Smooth muscle cell (in vitro differentiated cells): Measurements from ENCODE around the gene CARS2. TPM values are rescaled to one million over a fixed set of nuclear protein-coding genes. Genes with fewer than 3 reads are reported as not detected.
"Not testable (repeated sequence)": the region's sequence is repeated elsewhere in the genome, so short reads cannot be mapped to it uniquely, and the experiment has no call there.

Source experiments
- DNase-seq: peaks from one replicate; lab custom pipeline; 2025; ENCODE audit not compliant: unreplicated experiment; lab: John Stamatoyannopoulos, UW
- H2AFZ ChIP-seq: fragments of 200-600 bp; sonication (generic); 2 replicates; pipeline ENCODE4 v1.6.0; 2016; ENCODE audit warnings: antibody characterized with exemption, low read depth, mild to moderate bottlenecking
- H3F3A ChIP-seq: fragments of 200-600 bp; sonication (generic); 2 replicates; pipeline ENCODE4 v1.6.0; 2017; ENCODE audit warnings: antibody characterized with exemption, low read depth
- H3K27ac ChIP-seq: fragments of 200-600 bp; sonication (generic); 2 replicates; pipeline ENCODE4 v1.5.1; 2016; ENCODE audit warnings: low read depth, mild to moderate bottlenecking
- H3K27me3 ChIP-seq: fragments of 200-600 bp; sonication (generic); 2 replicates; pipeline ENCODE4 v1.6.1; 2016; ENCODE audit warnings: low read depth, mild to moderate bottlenecking
- H3K36me3 ChIP-seq: fragments of 200-600 bp; sonication (generic); 2 replicates; pipeline ENCODE4 v1.5.1; 2016; ENCODE audit warnings: low read depth
- H3K4me1 ChIP-seq: fragments of 200-600 bp; sonication (generic); 2 replicates; pipeline ENCODE4 v1.5.1; 2016; ENCODE audit warnings: low read depth
- H3K4me2 ChIP-seq: fragments of 200-600 bp; sonication (generic); 2 replicates; pipeline ENCODE4 v1.6.0; 2016; ENCODE audit warnings: mild to moderate bottlenecking
- H3K4me3 ChIP-seq: fragments of 200-600 bp; sonication (generic); 2 replicates; pipeline ENCODE4 v1.5.1; 2016; ENCODE audit warnings: mild to moderate bottlenecking
- H3K79me2 ChIP-seq: fragments of 200-600 bp; sonication (generic); 2 replicates; pipeline ENCODE4 v1.6.0; 2016; ENCODE audit warnings: low read depth, mild to moderate bottlenecking
- H3K9ac ChIP-seq: fragments of 200-600 bp; sonication (generic); 2 replicates; pipeline ENCODE4 v1.6.0; 2016; ENCODE audit warnings: low read depth
- H3K9me3 ChIP-seq: fragments of 200-600 bp; sonication (generic); replicated peaks from 2 replicates; pipeline ENCODE4 v1.5.1; 2016; ENCODE audit warnings: low read depth
- H4K20me1 ChIP-seq: fragments of 200-600 bp; sonication (generic); 2 replicates; pipeline ENCODE4 v1.6.0; 2016; ENCODE audit warnings: low read depth
- WGBS: methylation state at CpG from one replicate; pipeline ENCODE4 v1.1.7; 2016; ENCODE audit warnings: low lambda C conversion rate; 5-methylcytosine and 5-hydroxymethylcytosine counted together
- polyA plus RNA-seq: library from polyadenylated mRNA; unstranded; fragments of >200 nt; fragmentation: Nextera tagmentation; extraction: Ambion mirVana; gene quantifications from 2 replicates; pipeline ENCODE4 v1.2.1, GENCODE V29; 2016
- total RNA-seq: library from RNA; depleted of rRNA; stranded (reverse); fragments of >200 nt; gene quantifications from 2 replicates; pipeline ENCODE4 v1.2.3, GENCODE V29; 2014
- TF ChIP-seq, protein P1 (sequence below): fragments of 200-600 bp; sonication (generic); IDR thresholded peaks from 2 replicates; pipeline ENCODE4 v1.5.1; 2017; ENCODE audit warnings: borderline replicate concordance, mild to moderate bottlenecking, antibody characterized with exemption; ENCODE audit not compliant: insufficient read depth, poor library complexity, severe bottlenecking

The CARS2 gene
- total and polyA plus RNA-seq, 2 experiments from 2014 or later: 37.5 to 71.7 TPM

DNA sequence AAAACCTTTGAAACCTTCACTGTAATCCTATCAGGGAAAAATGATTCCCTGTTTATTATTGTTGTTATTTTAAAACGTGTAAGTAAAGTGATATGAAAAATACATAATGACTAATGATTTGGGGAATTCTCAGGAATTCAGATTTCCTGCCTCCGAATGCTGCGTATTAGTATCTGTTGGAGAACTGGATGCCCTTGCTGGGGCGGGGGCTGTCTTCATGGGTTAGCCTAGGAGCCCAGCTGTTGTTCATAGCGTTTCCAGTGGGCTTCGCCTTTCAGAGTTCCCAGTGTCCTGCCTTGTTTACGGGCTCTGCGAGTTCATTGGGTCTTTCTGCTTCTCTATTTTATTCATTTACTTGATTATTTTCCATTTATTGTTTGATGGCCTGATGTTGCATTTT lies 72.1 kb downstream of the CARS2 start:
- DNase-seq: no peak
- Histone ChIP-seq H3K4me2 (no peak overlapping the region), H3K79me2 (peaks cover 51% of the 10 kb centered on the region), H3F3A (peaks cover 13% of the 10 kb centered on the region), H3K27ac (no peak overlapping the region), H3K27me3 (no peaks in the 10 kb centered on the region), H4K20me1 (peaks cover 97% of the 10 kb centered on the region), H2AFZ (no peak overlapping the region), H3K9me3 (no peaks in the 10 kb centered on the region), H3K36me3 (no peaks in the 10 kb centered on the region), H3K4me1 (no peaks in the 10 kb centered on the region), H3K9ac (no peak overlapping the region), H3K4me3 (no peak overlapping the region)
- 95% methylated on average over 8 of the region's 8 CpGs for WGBS
- TF ChIP-seq, protein P1, sequence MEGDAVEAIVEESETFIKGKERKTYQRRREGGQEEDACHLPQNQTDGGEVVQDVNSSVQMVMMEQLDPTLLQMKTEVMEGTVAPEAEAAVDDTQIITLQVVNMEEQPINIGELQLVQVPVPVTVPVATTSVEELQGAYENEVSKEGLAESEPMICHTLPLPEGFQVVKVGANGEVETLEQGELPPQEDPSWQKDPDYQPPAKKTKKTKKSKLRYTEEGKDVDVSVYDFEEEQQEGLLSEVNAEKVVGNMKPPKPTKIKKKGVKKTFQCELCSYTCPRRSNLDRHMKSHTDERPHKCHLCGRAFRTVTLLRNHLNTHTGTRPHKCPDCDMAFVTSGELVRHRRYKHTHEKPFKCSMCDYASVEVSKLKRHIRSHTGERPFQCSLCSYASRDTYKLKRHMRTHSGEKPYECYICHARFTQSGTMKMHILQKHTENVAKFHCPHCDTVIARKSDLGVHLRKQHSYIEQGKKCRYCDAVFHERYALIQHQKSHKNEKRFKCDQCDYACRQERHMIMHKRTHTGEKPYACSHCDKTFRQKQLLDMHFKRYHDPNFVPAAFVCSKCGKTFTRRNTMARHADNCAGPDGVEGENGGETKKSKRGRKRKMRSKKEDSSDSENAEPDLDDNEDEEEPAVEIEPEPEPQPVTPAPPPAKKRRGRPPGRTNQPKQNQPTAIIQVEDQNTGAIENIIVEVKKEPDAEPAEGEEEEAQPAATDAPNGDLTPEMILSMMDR: no peak

DNA sequence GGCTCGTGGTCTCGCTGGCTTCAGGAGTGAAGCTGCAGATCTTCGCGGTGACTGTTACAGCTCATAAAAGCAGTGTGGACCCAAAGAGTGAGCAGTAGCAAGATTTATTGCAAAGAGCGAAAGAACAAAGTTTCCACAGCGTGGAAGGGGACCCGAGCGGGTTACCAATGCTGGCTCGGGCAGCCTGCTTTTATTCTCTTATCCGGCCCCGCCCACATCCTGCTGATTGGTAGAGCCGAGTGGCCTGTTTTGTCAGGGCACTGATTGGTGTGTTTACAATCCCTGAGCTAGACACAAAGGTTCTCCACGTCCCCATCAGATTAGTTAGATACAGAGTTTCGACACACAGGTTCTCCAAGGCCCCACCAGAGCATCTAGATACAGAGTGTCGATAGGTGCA lies 73.7 kb downstream of the CARS2 start:
- DNase-seq, H3K27me3 ChIP-seq, H3K27ac ChIP-seq, H3K9ac ChIP-seq, H3K9me3 ChIP-seq, H2AFZ ChIP-seq, H3K36me3 ChIP-seq, H3K4me2 ChIP-seq, H3K4me1 ChIP-seq, H3K4me3 ChIP-seq: not testable (repeated sequence)
- 96% methylated on average over 15 of the region's 15 CpGs for WGBS
- Histone ChIP-seq H3K79me2 (peaks cover 51% of the 10 kb centered on the region), H4K20me1 (peaks cover 97% of the 10 kb centered on the region), H3F3A (peaks cover 20% of the 10 kb centered on the region)

GRCh38 chr13:110630566-110631119 lies 75.3 kb downstream of the CARS2 start:
- no peaks in the 10 kb centered on the region for H3K9me3 ChIP-seq
- no peak overlapping the region for H3K4me3 ChIP-seq
- no peaks in the 10 kb centered on the region for H3K4me1 ChIP-seq
- TF ChIP-seq, protein P1: no peak
- peaks cover 20% of the 10 kb centered on the region for H3F3A ChIP-seq
- no peak for DNase-seq
- WGBS: 93% methylated on average over 10 of the region's 10 CpGs
- peaks cover 97% of the 10 kb centered on the region for H4K20me1 ChIP-seq
- H3K27ac ChIP-seq: no peak overlapping the region
- peaks cover 56% of the 10 kb centered on the region for H3K79me2 ChIP-seq
- H3K27me3 ChIP-seq: no peaks in the 10 kb centered on the region
- H2AFZ ChIP-seq: no peak overlapping the region
- no peak overlapping the region for H3K9ac ChIP-seq
- H3K36me3 ChIP-seq: no peaks in the 10 kb centered on the region
- H3K4me2 ChIP-seq: no peak overlapping the region

DNA sequence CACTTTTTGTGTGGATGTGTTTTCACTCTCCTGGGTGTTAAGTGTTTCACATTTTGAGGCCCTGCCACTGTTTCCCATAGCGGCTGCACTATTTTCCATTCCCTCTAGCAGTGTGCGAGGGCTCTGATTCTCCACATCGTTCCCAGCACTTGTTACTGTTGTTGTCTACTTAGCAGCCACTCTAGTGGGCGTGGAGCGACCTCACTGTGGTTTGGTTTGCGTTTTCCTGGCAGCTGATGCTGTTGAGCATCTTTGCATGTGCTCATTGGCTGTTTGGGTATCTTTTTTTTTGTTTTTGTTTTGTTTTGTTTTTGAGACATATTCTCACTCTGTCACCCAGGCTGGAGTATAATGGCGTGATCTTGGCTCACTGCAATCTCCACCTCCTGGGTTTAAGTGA lies 76.2 kb downstream of the CARS2 start:
- Histone ChIP-seq H3K4me1 (no peaks in the 10 kb centered on the region), H3F3A (peaks cover 20% of the 10 kb centered on the region), H3K27ac (peak overlapping the region; percentile 94), H3K4me3 (no peak overlapping the region), H3K79me2 (peaks cover 62% of the 10 kb centered on the region), H3K36me3 (no peaks in the 10 kb centered on the region), H3K4me2 (no peak overlapping the region), H3K9ac (peak overlapping the region; percentile 74), H4K20me1 (peaks cover 97% of the 10 kb centered on the region), H3K27me3 (no peaks in the 10 kb centered on the region), H2AFZ (no peak overlapping the region), H3K9me3 (no peaks in the 10 kb centered on the region)
- WGBS: 80% methylated on average over 7 of the region's 7 CpGs
- TF ChIP-seq, protein P1: no peak
- DNase-seq: no peak
